Naive thymus-derived CD4-positive, alpha-beta T cell (primary cell): ENCODE measurements around the gene NDUFS2. TPM values are rescaled to one million over a fixed set of nuclear protein-coding genes. Genes with fewer than 3 reads are reported as not detected.

Experiments used
- ATAC-seq: fragments of 150-1000 bp; cut with Tn5 transposase; 2 replicates; pipeline ENCODE4 v1.10.0; 2021; ENCODE audit warnings: mild to moderate bottlenecking, moderate library complexity
- CTCF ChIA-PET: fragments of 350-600 bp; sonication (Branson Sonifier 250); formaldehyde crosslinking; loops from one replicate; lab custom pipeline; 2021; ENCODE audit warnings: antibody characterized with exemption; lab: Charles Lee
- POLR2A ChIA-PET: fragments of 350-600 bp; sonication (Branson Sonifier 250); formaldehyde crosslinking; loops from one replicate; lab custom pipeline; 2021; ENCODE audit warnings: antibody characterized with exemption, inconsistent platforms; lab: Charles Lee
- DNase-seq, 9 donors: peaks; one replicate each; pipeline versions ENCODE4 v3.0.0 to v3.0.0-alpha.2; 2020 to 2022; ENCODE audit warnings: mixed read lengths in 1 of 9
- H3K27ac ChIP-seq: one replicate; pipeline ENCODE4 v1.7.0; 2013; ENCODE audit warnings: mild to moderate bottlenecking, low read depth, low read length, moderate library complexity
- H3K27me3 ChIP-seq, 2 donors: one replicate each; pipeline ENCODE4 v1.7.0; 2013; ENCODE audit warnings: low read length in 2 of 2, mild to moderate bottlenecking in 2 of 2, moderate library complexity in 2 of 2; ENCODE audit not compliant: control insufficient read depth in 2 of 2, insufficient read depth in 2 of 2
- H3K36me3 ChIP-seq, 3 experiments: 1 replicate in 2 of 3; 2 replicates in 1 of 3; pipeline ENCODE4 v1.7.0; 2013; ENCODE audit warnings: low read length in 3 of 3, mild to moderate bottlenecking in 3 of 3, moderate library complexity in 1 of 3; ENCODE audit not compliant: insufficient read depth in 3 of 3, control insufficient read depth in 2 of 3
- H3K4me1 ChIP-seq, 2 donors: one replicate each; pipeline ENCODE4 v1.7.0; 2013; ENCODE audit warnings: low read length in 2 of 2, mild to moderate bottlenecking in 2 of 2, moderate library complexity in 1 of 2; ENCODE audit not compliant: control insufficient read depth in 2 of 2, insufficient read depth in 2 of 2
- H3K4me3 ChIP-seq: 2 replicates; pipeline ENCODE4 v1.7.0; 2013; ENCODE audit warnings: mild to moderate bottlenecking, low read length
- H3K9me3 ChIP-seq, 3 experiments: 1 replicate in 2 of 3; 2 replicates in 1 of 3; pipeline ENCODE4 v1.7.0; 2013; ENCODE audit warnings: low read length in 3 of 3; ENCODE audit not compliant: control insufficient read depth in 2 of 3
- H3K27ac Mint-ChIP-seq, 9 donors: one replicate each; pipeline ENCODE4 v1.8.0; 2020 to 2022; ENCODE audit warnings: mixed read lengths in 9 of 9, mild to moderate bottlenecking in 8 of 9, moderate library complexity in 5 of 9, inconsistent platforms in 2 of 9
- H3K27me3 Mint-ChIP-seq, 5 donors: one replicate each; pipeline ENCODE4 v1.8.0; 2021 to 2022; ENCODE audit warnings: mixed read lengths in 5 of 5, mild to moderate bottlenecking in 1 of 5
- H3K36me3 Mint-ChIP-seq, 5 donors: one replicate each; pipeline ENCODE4 v1.8.0; 2020 to 2022; ENCODE audit warnings: mixed read lengths in 5 of 5, mild to moderate bottlenecking in 3 of 5, inconsistent platforms in 1 of 5
- H3K4me1 Mint-ChIP-seq, 7 donors: one replicate each; pipeline ENCODE4 v1.8.0; 2020 to 2022; ENCODE audit warnings: mixed read lengths in 7 of 7, mild to moderate bottlenecking in 3 of 7, inconsistent platforms in 1 of 7
- H3K4me3 Mint-ChIP-seq, 10 donors: one replicate each; pipeline ENCODE4 v1.8.0; 2020 to 2022; ENCODE audit warnings: mild to moderate bottlenecking in 10 of 10, mixed read lengths in 10 of 10, moderate library complexity in 6 of 10, inconsistent platforms in 2 of 10
- H3K9me3 Mint-ChIP-seq, 11 donors: one replicate each; pipeline ENCODE4 v1.8.0; 2020 to 2022; ENCODE audit warnings: mixed read lengths in 11 of 11, mild to moderate bottlenecking in 4 of 11, inconsistent platforms in 1 of 11, moderate library complexity in 1 of 11
- intact Hi-C, 2 donors: fragments of 100-400 bp; cut with micrococcal nuclease; formaldehyde crosslinking; loops; one replicate each; pipeline ENCODE4 v1.15.1; 2023
- polyA plus RNA-seq, 2 donors: library from polyadenylated mRNA; unstranded; fragments of 300-500 nt; fragmentation: Illumina TruSeq; gene quantifications; one replicate each; pipeline ENCODE4 v1.2.3, GENCODE V29; 2021
- total RNA-seq, 6 experiments: library from RNA in 5 of 6; stranded (reverse) in 5 of 6; gene quantifications; 1 replicate in 5 of 6; 2 replicates in 1 of 6; pipeline ENCODE4 v1.2.3 and lab custom pipeline; 2021 to 2026

NDUFS2 gene
- total and polyA plus RNA-seq, 7 experiments from 2014 or later = 64.1 to 131 (median 94.6) TPM

- no peak for DNase-seq
- Mint-ChIP-seq H3K27ac (peak overlapping the region; percentile 96 to 99 (median 98)), H3K36me3 (peaks cover 9 to 20% (median 16%) of the 10 kb centered on the region in 5 donors), H3K4me1 (peaks cover 36 to 80% (median 61%) of the 10 kb centered on the region in 7 donors), H3K27me3 (no peaks in the 10 kb centered on the region), H3K4me3 (peak overlapping the region; percentile 90 to 98 (median 95)), H3K9me3 (peaks cover 0 to 2% (median 0%) of the 10 kb centered on the region in 11 donors)
- CTCF ChIA-PET = interaction anchor here (0.6 to 6.1 kb wide), 16 partner anchors 9 to 181 kb away, joined by 3 to 66 read pairs (median 4); partner anchors contain the start of genes B4GALT3, PPOX and TOMM40L
- intact Hi-C loops = no loop called here
- POLR2A ChIA-PET = interaction anchor here (0.6 to 29.1 kb wide), 21 partner anchors 10 to 188 kb away, joined by 3 to 508 read pairs (median 9); partner anchors contain the start of genes APOA2, ARHGAP30, B4GALT3 and CFAP126
- no peaks in the 10 kb centered on the region for H3K9me3 ChIP-seq
- peaks cover 0 to 26% (median 4%) of the 10 kb centered on the region in 3 experiments for H3K36me3 ChIP-seq
- no peak for ATAC-seq
- peaks cover 35 to 52% of the 10 kb centered on the region in 2 donors for H3K4me1 ChIP-seq
- H3K4me3 ChIP-seq = peak overlapping the region; percentile 78
- H3K27ac ChIP-seq = peak overlapping the region; percentile 97
- H3K27me3 ChIP-seq = no peaks in the 10 kb centered on the region
Measured at GRCh38 chr1:161200992-161201835, 953 bp upstream of the NDUFS2 start.

DNA sequence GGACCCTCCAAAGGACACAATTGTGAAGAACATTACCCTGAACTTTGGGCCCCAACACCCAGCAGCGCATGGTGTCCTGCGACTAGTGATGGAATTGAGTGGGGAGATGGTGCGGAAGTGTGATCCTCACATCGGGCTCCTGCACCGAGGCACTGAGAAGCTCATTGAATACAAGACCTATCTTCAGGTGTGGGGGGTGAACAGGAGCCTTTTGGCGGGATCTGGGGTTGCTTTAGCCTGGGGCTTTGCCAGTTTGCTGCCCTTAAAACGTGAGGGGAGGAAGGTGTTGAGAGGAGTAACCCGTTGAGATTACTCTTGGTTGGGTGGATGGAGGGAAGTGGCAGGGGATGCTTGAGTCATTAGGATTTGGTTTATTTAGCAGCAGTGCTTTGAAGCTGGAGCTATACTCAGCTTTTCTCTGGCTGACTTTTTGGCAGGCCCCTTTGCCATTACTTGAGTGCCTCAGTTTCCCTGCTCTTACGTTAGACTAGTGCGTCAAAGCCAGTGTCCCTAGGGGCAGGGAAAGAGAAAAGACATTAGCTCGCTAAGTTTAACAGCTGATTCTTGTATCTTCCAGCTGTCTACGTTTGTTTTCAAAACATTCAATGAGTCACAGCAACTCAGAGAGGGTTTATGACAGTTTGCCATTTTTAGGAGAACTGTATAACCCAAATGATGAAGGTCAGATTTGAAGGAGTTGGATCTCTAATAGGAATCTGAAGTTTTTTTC is 4.4 kb downstream of the NDUFS2 start:
- ChIA-PET POLR2A (interaction anchor here (0.7 to 29.1 kb wide), 9 partner anchors 9 to 97 kb away, joined by 3 to 508 read pairs (median 6); partner anchors contain the start of genes APOA2, FCER1G, PPOX and TOMM40L), CTCF (interaction anchor here (0.7 to 6.1 kb wide), 9 partner anchors 15 to 182 kb away, joined by 3 to 66 read pairs (median 5); partner anchors contain the start of genes PPOX and TOMM40L)
- Mint-ChIP-seq H3K36me3 (peaks cover 22 to 42% (median 34%) of the 10 kb centered on the region in 5 donors), H3K27me3 (no peaks in the 10 kb centered on the region), H3K9me3 (no peaks in the 10 kb centered on the region), H3K4me1 (peaks cover 17 to 73% (median 61%) of the 10 kb centered on the region in 7 donors), H3K27ac (peak overlapping the region in 5 of 9 donors; percentile 10 to 88 (median 64)), H3K4me3 (no peak overlapping the region)
- Histone ChIP-seq H3K4me1 (peaks cover 18 to 49% of the 10 kb centered on the region in 2 donors), H3K27me3 (no peaks in the 10 kb centered on the region), H3K4me3 (no peak overlapping the region), H3K9me3 (no peaks in the 10 kb centered on the region), H3K27ac (no peak overlapping the region), H3K36me3 (peaks cover 20 to 66% (median 37%) of the 10 kb centered on the region in 3 experiments)
- no peak for DNase-seq
- intact Hi-C loops = no loop called here
- no peak for ATAC-seq

DNA sequence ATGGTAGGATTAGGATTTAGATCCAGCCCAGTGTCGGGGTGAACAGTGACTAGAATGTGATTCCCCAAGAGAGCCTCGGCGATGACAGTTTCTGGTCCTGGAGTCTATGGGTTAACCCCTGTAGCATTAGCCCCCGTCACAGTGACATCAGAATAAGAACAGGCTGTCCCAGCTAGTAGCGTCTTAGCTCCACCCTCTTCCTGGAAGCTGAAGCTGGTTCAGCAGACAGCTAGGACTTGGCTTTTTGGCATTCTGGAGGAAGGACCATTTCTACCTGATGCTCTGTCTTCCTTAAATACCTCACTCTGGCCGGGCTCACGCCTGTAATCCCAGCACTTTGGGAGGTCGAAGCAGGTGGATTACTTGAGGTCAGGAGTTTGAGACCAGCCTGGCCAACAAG is 5.0 kb downstream of the NDUFS2 start:
- H3K36me3 ChIP-seq = peaks cover 23 to 72% (median 43%) of the 10 kb centered on the region in 3 experiments
- Mint-ChIP-seq H3K9me3 (no peaks in the 10 kb centered on the region), H3K4me1 (peaks cover 17 to 71% (median 55%) of the 10 kb centered on the region in 7 donors), H3K4me3 (no peak overlapping the region), H3K27ac (peak overlapping the region in 3 of 9 donors; percentile 2 to 52 (median 10)), H3K27me3 (no peaks in the 10 kb centered on the region), H3K36me3 (peaks cover 25 to 46% (median 37%) of the 10 kb centered on the region in 5 donors)
- intact Hi-C loops = no loop called here
- H3K4me3 ChIP-seq = no peak overlapping the region
- ChIA-PET POLR2A (interaction anchor here (0.6 to 29.1 kb wide), 4 partner anchors 16 to 83 kb away, joined by 4 to 508 read pairs (median 113); partner anchors contain the start of genes APOA2, FCER1G, PPOX and TOMM40L), CTCF (interaction anchor here (1.0 to 6.1 kb wide), 5 partner anchors 15 to 167 kb away, joined by 3 to 66 read pairs (median 21); partner anchors contain the start of gene TOMM40L)
- H3K9me3 ChIP-seq = no peaks in the 10 kb centered on the region
- H3K27ac ChIP-seq = no peak overlapping the region
- ATAC-seq (no peak), DNase-seq (no peak)
- no peaks in the 10 kb centered on the region for H3K27me3 ChIP-seq
- peaks cover 16 to 45% of the 10 kb centered on the region in 2 donors for H3K4me1 ChIP-seq

GRCh38 chr1:161209790-161210409 is 7.7 kb downstream of the NDUFS2 start:
- POLR2A ChIA-PET = interaction anchor here (1.4 to 29.1 kb wide), 4 partner anchors 7 to 80 kb away, joined by 4 to 508 read pairs (median 9); partner anchors contain the start of genes APOA2, FCER1G, NDUFS2 and TOMM40L

DNA sequence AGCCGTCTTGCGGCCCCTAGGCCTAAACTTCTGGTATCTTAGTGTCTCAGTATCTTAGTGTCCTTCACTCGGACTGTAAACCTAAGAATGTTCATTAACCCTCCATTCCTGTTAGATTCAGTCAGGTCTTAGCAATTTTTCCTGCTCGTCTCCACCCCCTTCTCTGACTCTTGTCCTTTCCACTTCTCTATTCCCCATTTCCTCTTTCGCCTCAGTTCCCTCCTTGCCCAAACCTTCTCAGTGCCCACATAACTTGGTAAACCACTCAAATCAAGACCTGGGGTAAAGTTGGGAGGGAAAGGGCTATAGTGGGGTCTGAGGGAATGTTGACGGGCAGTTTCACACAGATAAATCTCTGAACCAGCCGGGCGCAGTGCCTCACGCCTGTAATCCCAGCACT is 12.2 kb downstream of the NDUFS2 start:
- DNase-seq = no peak
- ATAC-seq = no peak
- no peaks in the 10 kb centered on the region for H3K27me3 ChIP-seq
- peaks cover 0 to 39% of the 10 kb centered on the region in 2 donors for H3K4me1 ChIP-seq
- Mint-ChIP-seq H3K4me3 (no peak overlapping the region), H3K36me3 (peaks cover 14 to 44% (median 33%) of the 10 kb centered on the region in 5 donors), H3K27ac (peak overlapping the region in 5 of 9 donors; percentile 30 to 99 (median 78)), H3K9me3 (no peaks in the 10 kb centered on the region), H3K4me1 (peaks cover 34 to 61% (median 50%) of the 10 kb centered on the region in 7 donors), H3K27me3 (no peaks in the 10 kb centered on the region)
- intact Hi-C loops = no loop called here
- peaks cover 24 to 55% (median 24%) of the 10 kb centered on the region in 3 experiments for H3K36me3 ChIP-seq
- POLR2A ChIA-PET = interaction anchor here (16.8 kb wide), 1 partner anchor 15 kb away, joined by 508 read pairs; the partner anchor contains the start of genes ADAMTS4 and NDUFS2
- CTCF ChIA-PET = interaction anchor here (6.9 kb wide), 1 partner anchor 12 kb away, joined by 74 read pairs; the partner anchor contains the start of gene TOMM40L
- no peak overlapping the region for H3K4me3 ChIP-seq
- no peak overlapping the region for H3K27ac ChIP-seq
- no peaks in the 10 kb centered on the region for H3K9me3 ChIP-seq

More at GRCh38 chr1:161209790-161210409, 7.7 kb downstream of the NDUFS2 start:
- intact Hi-C loops = loop anchor here (1.0 kb wide), 6 partner anchors 15 to 172 kb away; partner anchors contain the start of gene PPOX (in 1 of the 2)
- CTCF ChIA-PET = interaction anchor here (0.6 to 6.9 kb wide), 14 partner anchors 8 to 174 kb away, joined by 3 to 74 read pairs (median 8); partner anchors contain the start of genes ADAMTS4, APOA2, NDUFS2 and TOMM40L
- Histone ChIP-seq H3K27ac (peak overlapping the region; percentile 27), H3K4me3 (no peak overlapping the region), H3K4me1 (peaks cover 0 to 31% of the 10 kb centered on the region in 2 donors), H3K27me3 (no peaks in the 10 kb centered on the region), H3K9me3 (no peaks in the 10 kb centered on the region), H3K36me3 (peaks cover 32 to 83% (median 45%) of the 10 kb centered on the region in 3 experiments)
- no peaks in the 10 kb centered on the region for H3K27me3 Mint-ChIP-seq
- peaks cover 12 to 49% (median 41%) of the 10 kb centered on the region in 7 donors for H3K4me1 Mint-ChIP-seq
- peaks cover 22 to 60% (median 43%) of the 10 kb centered on the region in 5 donors for H3K36me3 Mint-ChIP-seq
- H3K9me3 Mint-ChIP-seq = no peaks in the 10 kb centered on the region
- peak; percentile 98 for ATAC-seq
- no peak overlapping the region for H3K4me3 Mint-ChIP-seq
- peak overlapping the region in 8 of 9 donors; percentile 60 to 89 (median 66) for H3K27ac Mint-ChIP-seq
- peak; percentile 53 to 79 (median 73) for DNase-seq
